Smooth muscle cell (in vitro differentiated cells): Measurements from ENCODE around the gene DNAH9. TPM values are rescaled to one million over a fixed set of nuclear protein-coding genes. Genes with fewer than 3 reads are reported as not detected.

Source experiments
- DNase-seq: peaks from one replicate; lab custom pipeline; 2025; ENCODE audit not compliant: unreplicated experiment; lab: John Stamatoyannopoulos, UW
- H2AFZ ChIP-seq: fragments of 200-600 bp; sonication (generic); 2 replicates; pipeline ENCODE4 v1.6.0; 2016; ENCODE audit warnings: antibody characterized with exemption, low read depth, mild to moderate bottlenecking
- H3F3A ChIP-seq: fragments of 200-600 bp; sonication (generic); 2 replicates; pipeline ENCODE4 v1.6.0; 2017; ENCODE audit warnings: antibody characterized with exemption, low read depth
- H3K27ac ChIP-seq: fragments of 200-600 bp; sonication (generic); 2 replicates; pipeline ENCODE4 v1.5.1; 2016; ENCODE audit warnings: low read depth, mild to moderate bottlenecking
- H3K27me3 ChIP-seq: fragments of 200-600 bp; sonication (generic); 2 replicates; pipeline ENCODE4 v1.6.1; 2016; ENCODE audit warnings: low read depth, mild to moderate bottlenecking
- H3K36me3 ChIP-seq: fragments of 200-600 bp; sonication (generic); 2 replicates; pipeline ENCODE4 v1.5.1; 2016; ENCODE audit warnings: low read depth
- H3K4me1 ChIP-seq: fragments of 200-600 bp; sonication (generic); 2 replicates; pipeline ENCODE4 v1.5.1; 2016; ENCODE audit warnings: low read depth
- H3K4me2 ChIP-seq: fragments of 200-600 bp; sonication (generic); 2 replicates; pipeline ENCODE4 v1.6.0; 2016; ENCODE audit warnings: mild to moderate bottlenecking
- H3K4me3 ChIP-seq: fragments of 200-600 bp; sonication (generic); 2 replicates; pipeline ENCODE4 v1.5.1; 2016; ENCODE audit warnings: mild to moderate bottlenecking
- H3K79me2 ChIP-seq: fragments of 200-600 bp; sonication (generic); 2 replicates; pipeline ENCODE4 v1.6.0; 2016; ENCODE audit warnings: low read depth, mild to moderate bottlenecking
- H3K9ac ChIP-seq: fragments of 200-600 bp; sonication (generic); 2 replicates; pipeline ENCODE4 v1.6.0; 2016; ENCODE audit warnings: low read depth
- H3K9me3 ChIP-seq: fragments of 200-600 bp; sonication (generic); replicated peaks from 2 replicates; pipeline ENCODE4 v1.5.1; 2016; ENCODE audit warnings: low read depth
- H4K20me1 ChIP-seq: fragments of 200-600 bp; sonication (generic); 2 replicates; pipeline ENCODE4 v1.6.0; 2016; ENCODE audit warnings: low read depth
- CTCF ChIP-seq: fragments of 200-600 bp; sonication (generic); IDR thresholded peaks from 2 replicates; pipeline ENCODE4 v1.5.1; 2017; ENCODE audit warnings: borderline replicate concordance, mild to moderate bottlenecking, antibody characterized with exemption; ENCODE audit not compliant: insufficient read depth, poor library complexity, severe bottlenecking
- WGBS: methylation state at CpG from one replicate; pipeline ENCODE4 v1.1.7; 2016; ENCODE audit warnings: low lambda C conversion rate; 5-methylcytosine and 5-hydroxymethylcytosine counted together
- polyA plus RNA-seq: library from polyadenylated mRNA; unstranded; fragments of >200 nt; fragmentation: Nextera tagmentation; extraction: Ambion mirVana; gene quantifications from 2 replicates; pipeline ENCODE4 v1.2.1, GENCODE V29; 2016
- total RNA-seq: library from RNA; depleted of rRNA; stranded (reverse); fragments of >200 nt; gene quantifications from 2 replicates; pipeline ENCODE4 v1.2.3, GENCODE V29; 2014

The DNAH9 gene
- total and polyA plus RNA-seq, 2 experiments from 2014 or later, result 0.30 to 0.49 TPM

GRCh38 chr17:11671126-11671525, 72.9 kb downstream of the DNAH9 start:
- H3K27ac ChIP-seq, result no peak overlapping the region
- no peaks in the 10 kb centered on the region for H3K9me3 ChIP-seq
- no peak for TF ChIP-seq CTCF
- no peaks in the 10 kb centered on the region for H3K4me1 ChIP-seq
- no peak for DNase-seq
- H3K36me3 ChIP-seq, result no peaks in the 10 kb centered on the region
- no peak overlapping the region for H2AFZ ChIP-seq
- H3F3A ChIP-seq, result no peaks in the 10 kb centered on the region
- no peaks in the 10 kb centered on the region for H3K79me2 ChIP-seq
- no peaks in the 10 kb centered on the region for H4K20me1 ChIP-seq
- H3K4me2 ChIP-seq, result no peak overlapping the region
- H3K27me3 ChIP-seq, result no peaks in the 10 kb centered on the region
- no peak overlapping the region for H3K4me3 ChIP-seq
- 35% methylated on average over 4 of the region's 4 CpGs for WGBS
- no peak overlapping the region for H3K9ac ChIP-seq

DNA sequence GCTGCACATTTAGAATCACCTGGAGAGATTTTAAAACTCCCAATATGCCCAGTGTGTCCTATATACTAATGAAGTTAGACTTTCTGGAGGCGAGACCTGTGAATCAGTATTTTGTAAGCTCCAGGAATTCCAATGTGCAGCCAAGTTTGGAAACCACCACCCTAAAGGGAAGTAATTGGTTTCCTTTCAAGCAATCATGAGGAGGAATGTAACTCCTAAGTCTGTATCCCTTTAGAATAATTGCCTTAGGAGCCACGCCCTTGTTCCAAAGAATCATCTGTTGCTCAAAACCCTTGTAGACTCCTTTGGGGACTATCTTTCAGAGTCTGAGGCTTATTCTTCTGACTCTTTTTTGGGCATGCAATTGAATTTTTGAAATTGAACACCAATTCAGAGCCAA, 84.4 kb downstream of the DNAH9 start:
- no peaks in the 10 kb centered on the region for H3K9me3 ChIP-seq
- 82% methylated on average over 2 of the region's 2 CpGs for WGBS

DNA sequence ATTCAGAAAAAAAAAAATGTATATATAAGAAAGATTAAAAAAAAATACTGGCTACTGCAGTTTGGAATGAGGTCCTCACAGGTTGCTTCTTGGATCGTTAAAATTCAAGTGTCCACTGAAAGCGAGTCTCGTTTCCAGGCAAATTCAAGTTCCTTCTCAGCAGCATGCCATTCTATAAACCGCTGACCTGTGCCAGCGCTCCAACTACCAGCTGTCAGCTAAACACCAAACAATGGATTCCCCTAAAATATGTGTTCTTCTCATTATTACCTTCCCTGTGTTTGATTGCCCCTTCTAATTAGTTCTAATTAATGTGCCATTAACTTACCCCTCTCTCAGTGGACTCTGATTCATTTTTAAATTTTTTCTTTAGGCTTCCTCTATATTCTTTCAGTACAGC, 92.4 kb downstream of the DNAH9 start:
- DNase-seq, result no peak
- Histone ChIP-seq H3K79me2 (no peaks in the 10 kb centered on the region), H3F3A (no peaks in the 10 kb centered on the region), H4K20me1 (no peaks in the 10 kb centered on the region), H3K27me3 (no peaks in the 10 kb centered on the region), H3K36me3 (no peaks in the 10 kb centered on the region), H2AFZ (no peak overlapping the region), H3K27ac (no peak overlapping the region), H3K9me3 (no peaks in the 10 kb centered on the region), H3K9ac (no peak overlapping the region), H3K4me2 (no peak overlapping the region), H3K4me1 (no peaks in the 10 kb centered on the region), H3K4me3 (no peak overlapping the region)
- TF ChIP-seq CTCF, result no peak
- WGBS, result 92% methylated on average over 5 of the region's 5 CpGs

More for the DNA sequence above, 84.4 kb downstream of the DNAH9 start:
- H3K4me3 ChIP-seq, result no peak overlapping the region
- H3F3A ChIP-seq, result no peaks in the 10 kb centered on the region
- DNase-seq, result no peak
- peaks cover 2% of the 10 kb centered on the region for H3K27me3 ChIP-seq
- H3K36me3 ChIP-seq, result no peaks in the 10 kb centered on the region
- H3K27ac ChIP-seq, result no peak overlapping the region
- H3K4me2 ChIP-seq, result no peak overlapping the region
- H3K9ac ChIP-seq, result no peak overlapping the region
- no peak overlapping the region for H2AFZ ChIP-seq
- H3K79me2 ChIP-seq, result no peaks in the 10 kb centered on the region
- H3K4me1 ChIP-seq, result no peaks in the 10 kb centered on the region
- TF ChIP-seq CTCF, result no peak
- no peaks in the 10 kb centered on the region for H4K20me1 ChIP-seq

GRCh38 chr17:11692688-11693087, 94.4 kb downstream of the DNAH9 start:
- H3K27ac ChIP-seq, result no peak overlapping the region
- H3K4me3 ChIP-seq, result no peak overlapping the region
- no peaks in the 10 kb centered on the region for H3K36me3 ChIP-seq
- no peaks in the 10 kb centered on the region for H3K79me2 ChIP-seq
- 92% methylated on average over 9 of the region's 9 CpGs for WGBS
- H3K4me1 ChIP-seq, result no peaks in the 10 kb centered on the region
- no peaks in the 10 kb centered on the region for H4K20me1 ChIP-seq
- no peak for TF ChIP-seq CTCF
- no peaks in the 10 kb centered on the region for H3F3A ChIP-seq
- no peaks in the 10 kb centered on the region for H3K9me3 ChIP-seq
- no peak overlapping the region for H2AFZ ChIP-seq
- no peak overlapping the region for H3K4me2 ChIP-seq
- DNase-seq, result no peak
- H3K9ac ChIP-seq, result no peak overlapping the region
- H3K27me3 ChIP-seq, result no peaks in the 10 kb centered on the region
